ENCODE data around the gene GALNT12.

Gene GALNT12

GRCh38 chr9:98805506-98806272, 1.8 kb upstream of the GALNT12 start:
- DNase-seq = no peak

GRCh38 chr9:98806394-98807035, 955 bp upstream of the GALNT12 start:
- DNase-seq = peak; percentile 11

GRCh38 chr9:98807814-98808195, 335 bp downstream of the GALNT12 start:
- DNase-seq = peak; percentile 20

GRCh38 chr9:98808411-98808815, 943 bp downstream of the GALNT12 start:
- DNase-seq = peak; percentile 57

- no peak for DNase-seq
Measured at GRCh38 chr9:98808875-98809274, 1.4 kb downstream of the GALNT12 start.

- DNase-seq = no peak
Measured at GRCh38 chr9:98809311-98810101, 2.0 kb downstream of the GALNT12 start.

- no peak for DNase-seq
Measured at GRCh38 chr9:98810102-98810842, 2.8 kb downstream of the GALNT12 start.

- DNase-seq = no peak
Measured at GRCh38 chr9:98811051-98811650, 3.7 kb downstream of the GALNT12 start.

GRCh38 chr9:98815391-98815951, 8.0 kb downstream of the GALNT12 start:
- DNase-seq = no peak

- no peak for DNase-seq
Measured at GRCh38 chr9:98818764-98819163, 11.3 kb downstream of the GALNT12 start.

- no peak for DNase-seq
Measured at GRCh38 chr9:98819231-98819630, 11.8 kb downstream of the GALNT12 start.

GRCh38 chr9:98821831-98822230, 14.4 kb downstream of the GALNT12 start:
- DNase-seq = no peak

- no peak for DNase-seq
Measured at GRCh38 chr9:98822661-98823060, 15.2 kb downstream of the GALNT12 start.

GRCh38 chr9:98823666-98824334, 16.3 kb downstream of the GALNT12 start:
- DNase-seq = no peak

- DNase-seq = no peak
Measured at GRCh38 chr9:98825414-98825813, 17.9 kb downstream of the GALNT12 start.

GRCh38 chr9:98826716-98827115, 19.2 kb downstream of the GALNT12 start:
- DNase-seq = no peak

- DNase-seq = no peak
Measured at GRCh38 chr9:98829766-98830165, 22.3 kb downstream of the GALNT12 start.

GRCh38 chr9:98830554-98830953, 23.1 kb downstream of the GALNT12 start:
- no peak for DNase-seq

- DNase-seq = no peak
Measured at GRCh38 chr9:98831696-98832095, 24.2 kb downstream of the GALNT12 start.

GRCh38 chr9:98832768-98833089, 25.3 kb downstream of the GALNT12 start:
- no peak for DNase-seq

GRCh38 chr9:98833090-98833956, 25.9 kb downstream of the GALNT12 start:
- no peak for DNase-seq
